NB4 (cell line): ENCODE measurements around the gene PRKD1.

ENCODE experiments used
- POLR2A ChIP-seq: IDR thresholded peaks from 2 replicates; pipeline ENCODE4 v1.6.1; 2011; ENCODE audit warnings: mild to moderate bottlenecking; ENCODE audit not compliant: insufficient read length; ENCODE audit errors: extremely low read depth
- TF ChIP-seq, protein P1 (sequence below): IDR thresholded peaks from one replicate; pipeline ENCODE4 v1.5.1; 2012; ENCODE audit warnings: low read depth, low read length
- TF ChIP-seq, protein P2 (sequence below): IDR thresholded peaks from 2 replicates; pipeline ENCODE4 v1.6.1; 2011; ENCODE audit warnings: low read depth, low read length

DNA sequence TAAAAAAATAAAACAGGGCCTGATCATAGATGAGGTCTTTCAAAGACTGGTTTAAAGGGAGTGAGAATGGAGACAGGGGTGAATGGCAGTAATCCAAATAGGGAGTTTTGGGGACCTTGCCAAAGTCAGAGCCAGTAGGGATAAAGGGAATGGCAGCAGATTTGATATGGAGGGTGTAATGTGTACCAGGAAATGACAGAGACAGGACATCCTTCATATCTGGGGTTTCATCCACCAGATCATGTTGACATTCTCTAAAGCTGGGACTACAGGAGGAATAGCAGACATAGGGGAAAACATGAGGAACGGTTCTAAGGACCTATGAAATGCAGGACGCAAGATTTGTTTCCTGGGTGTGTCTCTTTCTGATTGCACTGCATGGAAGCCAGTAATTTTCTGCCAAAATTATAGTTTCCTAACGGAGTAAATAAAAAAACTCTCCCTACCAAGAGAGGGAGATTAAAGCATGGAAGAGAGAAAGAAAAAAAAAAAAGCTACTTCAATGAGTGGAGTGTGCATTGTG is 169.9 kb downstream of the PRKD1 start:
- TF ChIP-seq, protein P1, sequence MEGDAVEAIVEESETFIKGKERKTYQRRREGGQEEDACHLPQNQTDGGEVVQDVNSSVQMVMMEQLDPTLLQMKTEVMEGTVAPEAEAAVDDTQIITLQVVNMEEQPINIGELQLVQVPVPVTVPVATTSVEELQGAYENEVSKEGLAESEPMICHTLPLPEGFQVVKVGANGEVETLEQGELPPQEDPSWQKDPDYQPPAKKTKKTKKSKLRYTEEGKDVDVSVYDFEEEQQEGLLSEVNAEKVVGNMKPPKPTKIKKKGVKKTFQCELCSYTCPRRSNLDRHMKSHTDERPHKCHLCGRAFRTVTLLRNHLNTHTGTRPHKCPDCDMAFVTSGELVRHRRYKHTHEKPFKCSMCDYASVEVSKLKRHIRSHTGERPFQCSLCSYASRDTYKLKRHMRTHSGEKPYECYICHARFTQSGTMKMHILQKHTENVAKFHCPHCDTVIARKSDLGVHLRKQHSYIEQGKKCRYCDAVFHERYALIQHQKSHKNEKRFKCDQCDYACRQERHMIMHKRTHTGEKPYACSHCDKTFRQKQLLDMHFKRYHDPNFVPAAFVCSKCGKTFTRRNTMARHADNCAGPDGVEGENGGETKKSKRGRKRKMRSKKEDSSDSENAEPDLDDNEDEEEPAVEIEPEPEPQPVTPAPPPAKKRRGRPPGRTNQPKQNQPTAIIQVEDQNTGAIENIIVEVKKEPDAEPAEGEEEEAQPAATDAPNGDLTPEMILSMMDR, result no peak
- TF ChIP-seq, protein P2, sequence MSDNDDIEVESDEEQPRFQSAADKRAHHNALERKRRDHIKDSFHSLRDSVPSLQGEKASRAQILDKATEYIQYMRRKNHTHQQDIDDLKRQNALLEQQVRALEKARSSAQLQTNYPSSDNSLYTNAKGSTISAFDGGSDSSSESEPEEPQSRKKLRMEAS, result no peak
- TF ChIP-seq POLR2A, result no peak
